HepG2 (cell line): ENCODE measurements around the gene MXD1. TPM values are rescaled to one million over a fixed set of nuclear protein-coding genes. Genes with fewer than 3 reads are reported as not detected.
A peak's percentile ranks its signal among the peaks of the same experiment; 100 is the strongest.

ENCODE experiments used
- ATAC-seq: fragments of 200-7000 bp; cut with Tn5 transposase; 3 replicates; pipeline ENCODE4 v1.9.1; 2020; ENCODE audit warnings: mild to moderate bottlenecking, moderate library complexity
- BruUV-seq: library from RNA; stranded (reverse); fragments of 400-500 nt; replicated peaks from 2 replicates; lab custom pipeline; 2021; lab: Mats Ljungman, UMichigan
- CTCF ChIA-PET: fragments of 300-600 bp; formaldehyde crosslinking; extraction: SDS; loops from one replicate; lab custom pipeline; 2021; ENCODE audit warnings: low total read pairs, inconsistent platforms, low intra/inter-chr PET ratio; lab: Yijun Ruan, JAX
- POLR2A ChIA-PET: fragments of 350-600 bp; sonication (Branson Sonifier 250); formaldehyde crosslinking; loops from one replicate; lab custom pipeline; 2020; ENCODE audit warnings: antibody characterized with exemption, inconsistent platforms; lab: Yijun Ruan, JAX
- DNase-seq: peaks from one replicate; pipeline ENCODE4 v3.0.0-alpha.2; 2015; ENCODE audit warnings: low spot score
- FAIRE-seq: peaks from 3 replicates; lab custom pipeline; 2011; peaks lifted over from hg19 to GRCh38; lab: Jason Lieb, UNC
- H2AFZ ChIP-seq: one replicate; pipeline ENCODE4 v1.6.1; 2011; ENCODE audit warnings: low read length, inconsistent platforms
- H3K27ac ChIP-seq: fragments of 300-600 bp; 3 replicates; pipeline ENCODE4 v1.8.0; 2011; ENCODE audit warnings: mixed run types, mild to moderate bottlenecking, mixed read lengths, low read length, inconsistent platforms; ENCODE audit not compliant: insufficient read depth; ENCODE audit errors: extremely low read length
- H3K27me3 ChIP-seq, 2 experiments: fragments of 200-600 bp in 1 of 2; 2 replicates in 1 of 2; 3 replicates in 1 of 2; pipeline versions ENCODE4 v1.6.0 to v1.8.0; 2011; ENCODE audit warnings: low read length in 2 of 2, mild to moderate bottlenecking in 2 of 2, moderate library complexity in 2 of 2, inconsistent platforms in 1 of 2; ENCODE audit not compliant: insufficient read depth in 2 of 2, control insufficient read depth in 1 of 2
- H3K36me3 ChIP-seq, 2 experiments: fragments of 200-600 bp in 1 of 2; replicated peaks in 1 of 2; 2 replicates in 1 of 2; 3 replicates in 1 of 2; pipeline versions ENCODE4 v1.5.1 to v1.8.0; 2011; ENCODE audit warnings: low read length in 2 of 2, inconsistent platforms in 1 of 2; ENCODE audit not compliant: insufficient read depth in 2 of 2, control insufficient read depth in 1 of 2
- H3K4me1 ChIP-seq: 2 replicates; pipeline ENCODE4 v1.5.1; 2012; ENCODE audit warnings: low read length, inconsistent platforms; ENCODE audit not compliant: insufficient read depth
- H3K4me2 ChIP-seq: 2 replicates; pipeline ENCODE4 v1.6.0; 2011; ENCODE audit warnings: low read depth, low read length, inconsistent platforms
- H3K4me3 ChIP-seq, 3 experiments: fragments of 200-600 bp in 1 of 3; sonication (generic), shearing (Covaris generic) in 1 of 3; replicated peaks in 1 of 3; 2 replicates each; pipeline ENCODE4 v1.5.1; 2011 to 2016; ENCODE audit warnings: low read length in 3 of 3, inconsistent platforms in 2 of 3, low read depth in 2 of 3, mild to moderate bottlenecking in 2 of 3, control low read depth in 1 of 3, mixed read lengths in 1 of 3; ENCODE audit not compliant: insufficient read depth in 1 of 3
- H3K79me2 ChIP-seq: one replicate; pipeline ENCODE4 v1.6.1; 2011; ENCODE audit warnings: low read length, inconsistent platforms; ENCODE audit not compliant: insufficient read depth
- H3K9ac ChIP-seq: 2 replicates; pipeline ENCODE4 v1.6.0; 2011; ENCODE audit warnings: mild to moderate bottlenecking, low read depth, low read length, inconsistent platforms; ENCODE audit not compliant: insufficient read depth
- H3K9me3 ChIP-seq: 2 replicates; pipeline ENCODE4 v1.5.1; 2012; ENCODE audit warnings: mild to moderate bottlenecking, low read length
- H4K20me1 ChIP-seq: 2 replicates; pipeline ENCODE4 v1.6.0; 2011; ENCODE audit warnings: inconsistent platforms, mild to moderate bottlenecking, low read length, moderate library complexity; ENCODE audit not compliant: insufficient read depth
- E2F5 ChIP-seq: sonication (generic); formaldehyde crosslinking; conservative IDR thresholded peaks from 2 replicates; pipeline ENCODE4 v1.4.0; 2020; ENCODE audit warnings: missing genetic modification reagents
- NFE2L1 ChIP-seq: sonication (generic); formaldehyde crosslinking; IDR thresholded peaks from 2 replicates; pipeline ENCODE4 v1.4.0; 2020; ENCODE audit warnings: missing genetic modification reagents, mild to moderate bottlenecking, borderline replicate concordance
- PCBP2 ChIP-seq: fragments of 200-400 bp; formaldehyde crosslinking; optimal IDR thresholded peaks from 2 replicates; pipeline ENCODE3; 2018; ENCODE audit warnings: low read length, low read depth; ENCODE audit not compliant: poor library complexity, severe bottlenecking
- STAT5B ChIP-seq: sonication (generic); formaldehyde crosslinking; IDR thresholded peaks from 2 replicates; pipeline ENCODE4 v1.4.0; 2020; ENCODE audit warnings: missing genetic modification reagents
- THAP9 ChIP-seq: sonication (generic); formaldehyde crosslinking; IDR thresholded peaks from 2 replicates; pipeline ENCODE4; 2020; ENCODE audit warnings: missing genetic modification reagents, mild to moderate bottlenecking, borderline replicate concordance
- TRIM22 ChIP-seq: fragments of 450-650 bp; IDR thresholded peaks from 2 replicates; pipeline ENCODE4 v1.6.1; 2017
- ZNF577 ChIP-seq: sonication (generic); formaldehyde crosslinking; IDR thresholded peaks from 2 replicates; pipeline ENCODE4 v1.4.0; 2020; ENCODE audit warnings: mild to moderate bottlenecking, low read depth, missing genetic modification reagents, borderline replicate concordance
- ZNF614 ChIP-seq: IDR thresholded peaks from 2 replicates; pipeline ENCODE4 v1.6.1; 2018; ENCODE audit warnings: missing biosample characterization, missing genetic modification reagents, inconsistent platforms, borderline replicate concordance
- ZNF746 ChIP-seq: sonication (generic); formaldehyde crosslinking; IDR thresholded peaks from 2 replicates; pipeline ENCODE4 v1.8.0; 2022; ENCODE audit warnings: mild to moderate bottlenecking, missing genetic modification reagents
- ZSCAN5A ChIP-seq: sonication (generic); formaldehyde crosslinking; IDR thresholded peaks from 2 replicates; pipeline ENCODE4 v1.8.0; 2022; ENCODE audit warnings: mild to moderate bottlenecking, missing genetic modification reagents, borderline replicate concordance
- WGBS: methylation state at CpG from one replicate; pipeline ENCODE4 v1.1.6; 2017; ENCODE audit warnings: low lambda C conversion rate; 5-methylcytosine and 5-hydroxymethylcytosine counted together
- in situ Hi-C: cut with HindIII; loops from 2 replicates; pipeline ENCODE4 v1.10.0; 2017; ENCODE audit warnings: low pct_unique_long_range_greater_than_20kb; ENCODE audit not compliant: extremely low pct_ligation_motif_present
- intact Hi-C: fragments of 100-400 bp; cut with micrococcal nuclease; formaldehyde crosslinking; loops from one replicate; pipeline ENCODE4 v1.10.0; 2022; ENCODE audit not compliant: unreplicated experiment
- polyA plus RNA-seq, 8 experiments: library from polyadenylated mRNA; depleted of rRNA in 3 of 8; stranded (reverse) in 7 of 8; unstranded in 1 of 8; fragments of >200 nt; fragmentation: Illumina TruSeq in 4 of 8; extraction: Trizol in 4 of 8; gene quantifications; 2 replicates each; pipeline versions ENCODE4 v1.2.1 to v1.2.3, GENCODE V29; 2011 to 2016; ENCODE audit warnings: low read depth in 4 of 8, missing spikeins in 1 of 8, mixed read lengths in 1 of 8; ENCODE audit not compliant: insufficient read depth in 1 of 8
- total RNA-seq, 5 experiments: library from RNA; depleted of rRNA; stranded (reverse); fragments of >200 nt; fragmentation: Illumina TruSeq; extraction: Trizol; gene quantifications; 2 replicates each; pipeline ENCODE4 v1.2.3, GENCODE V29; 2016; ENCODE audit warnings: low read depth in 1 of 5

Gene MXD1
- total and polyA plus RNA-seq, 2 of the 13 experiments (the other 11 are each of a cell fraction or from before 2014, with no cell fraction given) = 6.4 to 14.9 TPM

GRCh38 chr2:69902213-69902922, 12.5 kb upstream of the MXD1 start:
- ChIA-PET CTCF (no interaction called here), POLR2A (interaction anchor here (1.2 kb wide), 1 partner anchor 12 kb away, joined by 6 read pairs; the partner anchor contains the start of gene MXD1)
- DNase-seq = no peak
- Histone ChIP-seq H4K20me1 (no peaks in the 10 kb centered on the region), H3K9me3 (no peaks in the 10 kb centered on the region), H3K27me3 (no peaks in the 10 kb centered on the region), H3K4me3 (no peak overlapping the region), H3K36me3 (peaks cover 19 to 85% of the 10 kb centered on the region in 2 experiments), H3K79me2 (peaks cover 20% of the 10 kb centered on the region), H2AFZ (no peak overlapping the region), H3K27ac (no peak overlapping the region), H3K4me1 (no peaks in the 10 kb centered on the region), H3K9ac (no peak overlapping the region), H3K4me2 (no peak overlapping the region)
- no TSS peak for BruUV-seq
- WGBS = 97% methylated on average over 8 of the region's 8 CpGs
- in situ Hi-C loops (no loop called here), intact Hi-C loops (no loop called here)
- TF ChIP-seq ZNF746 (CRISPR knock-in tag) (no peak), TRIM22 (peak; percentile 8; the same call in 1 of the 2 replicates)
- ATAC-seq = no peak
- FAIRE-seq = no peak

- CTCF ChIA-PET = no interaction called here
- intact Hi-C loops = no loop called here
- H3K27me3 ChIP-seq = no peaks in the 10 kb centered on the region
- H3K4me2 ChIP-seq = no peak overlapping the region
- H3K9me3 ChIP-seq = no peaks in the 10 kb centered on the region
- no peak overlapping the region for H3K27ac ChIP-seq
- no peaks in the 10 kb centered on the region for H3K79me2 ChIP-seq
- no peaks in the 10 kb centered on the region for H4K20me1 ChIP-seq
- H2AFZ ChIP-seq = no peak overlapping the region
- no peak overlapping the region for H3K9ac ChIP-seq
- DNase-seq (no peak), FAIRE-seq (no peak), ATAC-seq (no peak)
- H3K36me3 ChIP-seq = peaks cover 17 to 77% of the 10 kb centered on the region in 2 experiments; a peak in 4 of 5 replicates
- no TSS peak for BruUV-seq
- POLR2A ChIA-PET = no interaction called here
- in situ Hi-C loops = no loop called here
- H3K4me1 ChIP-seq = no peaks in the 10 kb centered on the region
- H3K4me3 ChIP-seq = no peak overlapping the region
- TF ChIP-seq ZNF614 (CRISPR knock-in tag) (no peak), NFE2L1 (no peak), PCBP2 (no peak), ZNF577 (CRISPR knock-in tag) (no peak), E2F5 (CRISPR knock-in tag) (no peak), ZSCAN5A (CRISPR knock-in tag) (no peak), STAT5B (no peak), THAP9 (CRISPR knock-in tag) (no peak)
These were observed 7.7 kb upstream of the MXD1 start for GRCh38 chr2:69907216-69907615.
